Right lobe of liver (tissue), 6 donors: ENCODE measurements around the gene SELENOM. TPM values are rescaled to one million over a fixed set of nuclear protein-coding genes. Genes with fewer than 3 reads are reported as not detected.

Experiments
- ATAC-seq, 4 donors: fragments of 200-7000 bp; cut with Tn5 transposase; one replicate each; pipeline ENCODE4 v1.9.1; 2020; ENCODE audit warnings: mild to moderate bottlenecking in 4 of 4, moderate library complexity in 4 of 4
- DNase-seq, 3 donors: peaks; one replicate each; pipeline ENCODE4 v3.0.0-alpha.2; 2020
- H3K27ac ChIP-seq, 3 donors: fragments of 200-600 bp; one replicate each; pipeline ENCODE4 v1.8.0; 2022
- H3K27me3 ChIP-seq, 2 donors: fragments of 200-600 bp; one replicate each; pipeline ENCODE4 v1.8.0; 2022
- H3K36me3 ChIP-seq, 4 donors: fragments of 200-600 bp; sonication (generic) in 1 of 4; one replicate each; pipeline versions ENCODE4 v1.5.1 to v1.8.0; 2017 to 2022; ENCODE audit warnings: control low read depth in 1 of 4
- H3K4me1 ChIP-seq, 4 donors: fragments of 200-600 bp; sonication (generic) in 1 of 4; one replicate each; pipeline versions ENCODE4 v1.5.1 to v1.8.0; 2017 to 2022; ENCODE audit warnings: control low read depth in 1 of 4
- H3K4me3 ChIP-seq, 3 donors: fragments of 200-600 bp; one replicate each; pipeline ENCODE4 v1.8.0; 2022
- H3K9me3 ChIP-seq, 4 donors: fragments of 200-600 bp; sonication (generic) in 1 of 4; one replicate each; pipeline versions ENCODE4 v1.5.1 to v1.8.0; 2017 to 2022; ENCODE audit warnings: control low read depth in 1 of 4
- CTCF ChIP-seq, 4 donors: fragments of 200-600 bp in 3 of 4; fragments of 450-650 bp in 1 of 4; IDR thresholded peaks; one replicate each; pipeline versions ENCODE4 v1.5.1 to v1.8.0; 2016 to 2022; ENCODE audit warnings: antibody characterized with exemption in 4 of 4, mild to moderate bottlenecking in 2 of 4
- POLR2A ChIP-seq: fragments of 450-650 bp; IDR thresholded peaks from one replicate; pipeline ENCODE4 v1.6.1; 2017; ENCODE audit warnings: antibody characterized with exemption, mild to moderate bottlenecking
- WGBS: methylation state at CpG from one replicate; pipeline ENCODE4 v1.1.6; 2018; ENCODE audit warnings: low coverage, low lambda C conversion rate; ENCODE audit not compliant: insufficient coverage; ENCODE audit errors: missing lambda C conversion rate; 5-methylcytosine and 5-hydroxymethylcytosine counted together
- intact Hi-C, 2 donors: fragments of 100-400 bp; cut with DNase I; formaldehyde crosslinking; loops; one replicate each; pipeline versions ENCODE4 v1.11.2 to v1.14.1; 2022
- total RNA-seq, 6 experiments: library from RNA; depleted of rRNA in 2 of 6; stranded (reverse); fragments of >200 nt in 2 of 6; fragmentation: NEBNext Ultra II Directional in 3 of 6; extraction: Animal tissue kit (Norgen Biotek cat#: 25700) in 3 of 6; gene quantifications; one replicate each; pipeline versions ENCODE4 v1.1.0 to v1.2.4, GENCODE V29; 2016 to 2023
- donor health status: DM: no; HTN: yes; CAD: no.
- donor health status: DM: no; HTN: no; CAD: no.
- donor health status: DM: no; HTN: no; CAD: no.
- donor health status: DM: no; HTN: yes; CAD: no.
- donor health status: DM: no; HTN: yes; CAD: no.

SELENOM gene
- total RNA-seq, 6 experiments from 2014 or later, result 4.7 to 52.0 (median 9.4) TPM

DNA sequence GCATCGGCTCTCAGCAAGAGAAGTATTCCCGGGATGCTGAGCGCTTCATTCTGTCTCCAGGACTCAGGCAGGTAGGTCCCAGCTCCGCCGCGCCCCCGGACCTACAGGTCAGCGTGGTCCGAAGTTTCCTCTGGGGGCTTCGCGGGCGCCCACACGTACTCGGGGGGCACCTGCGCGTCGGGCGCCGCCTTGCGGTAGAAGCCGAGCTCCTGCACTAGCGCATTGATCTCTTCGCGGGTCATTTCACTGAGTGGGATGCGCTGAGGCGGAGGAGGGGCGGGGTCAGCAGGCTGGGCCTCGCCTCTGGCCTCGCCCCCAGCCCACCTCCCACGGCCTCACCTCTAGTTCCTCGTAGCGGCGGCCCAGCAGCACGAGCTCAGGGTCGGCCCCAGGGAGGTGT is 2.5 kb downstream of the SELENOM start:
- DNase-seq, result peak in 1 of 3 donors; percentile 47
- H3K4me3 ChIP-seq, result no peak overlapping the region

GRCh38 chr22:31103899-31104694 is 3.3 kb downstream of the SELENOM start:
- Histone ChIP-seq H3K9me3 (no peaks in the 10 kb centered on the region), H3K36me3 (no peaks in the 10 kb centered on the region), H3K4me3 (no peak overlapping the region), H3K4me1 (peaks cover 0 to 7% (median 0%) of the 10 kb centered on the region in 4 donors), H3K27me3 (no peaks in the 10 kb centered on the region), H3K27ac (no peak overlapping the region)
- DNase-seq (peak in 1 of 3 donors; percentile 50), ATAC-seq (no peak)
- TF ChIP-seq CTCF (IDR thresholded peaks at IDR 0.05) (no peak), POLR2A (no peak)
- intact Hi-C loops, result no loop called here
- 40% methylated on average over 9 of the region's 33 CpGs for WGBS

More for the DNA sequence above, 2.5 kb downstream of the SELENOM start:
- H3K27me3 ChIP-seq, result no peaks in the 10 kb centered on the region
- peak in 3 of 4 donors; percentile 16 to 19 (median 18) for TF ChIP-seq CTCF (IDR thresholded peaks at IDR 0.05)
- TF ChIP-seq POLR2A, result no peak
- WGBS, result no CpG with 5 or more reads among the region's 35 CpGs
- ATAC-seq, result no peak
- H3K4me1 ChIP-seq, result peaks cover 0 to 7% (median 0%) of the 10 kb centered on the region in 4 donors
- intact Hi-C loops, result no loop called here
- no peaks in the 10 kb centered on the region for H3K9me3 ChIP-seq
- no peaks in the 10 kb centered on the region for H3K36me3 ChIP-seq
- no peak overlapping the region for H3K27ac ChIP-seq

GRCh38 chr22:31103111-31103510 is 4.3 kb downstream of the SELENOM start:
- ATAC-seq (no peak), DNase-seq (no peak)
- no peaks in the 10 kb centered on the region for H3K27me3 ChIP-seq
- no peaks in the 10 kb centered on the region for H3K36me3 ChIP-seq
- intact Hi-C loops, result no loop called here
- H3K4me1 ChIP-seq, result peaks cover 0 to 4% (median 0%) of the 10 kb centered on the region in 4 donors
- H3K4me3 ChIP-seq, result no peak overlapping the region
- no peak overlapping the region for H3K27ac ChIP-seq
- TF ChIP-seq CTCF (IDR thresholded peaks at IDR 0.05) (no peak), POLR2A (no peak)
- no peaks in the 10 kb centered on the region for H3K9me3 ChIP-seq
- WGBS, result no CpG with 5 or more reads among the region's 2 CpGs

DNA sequence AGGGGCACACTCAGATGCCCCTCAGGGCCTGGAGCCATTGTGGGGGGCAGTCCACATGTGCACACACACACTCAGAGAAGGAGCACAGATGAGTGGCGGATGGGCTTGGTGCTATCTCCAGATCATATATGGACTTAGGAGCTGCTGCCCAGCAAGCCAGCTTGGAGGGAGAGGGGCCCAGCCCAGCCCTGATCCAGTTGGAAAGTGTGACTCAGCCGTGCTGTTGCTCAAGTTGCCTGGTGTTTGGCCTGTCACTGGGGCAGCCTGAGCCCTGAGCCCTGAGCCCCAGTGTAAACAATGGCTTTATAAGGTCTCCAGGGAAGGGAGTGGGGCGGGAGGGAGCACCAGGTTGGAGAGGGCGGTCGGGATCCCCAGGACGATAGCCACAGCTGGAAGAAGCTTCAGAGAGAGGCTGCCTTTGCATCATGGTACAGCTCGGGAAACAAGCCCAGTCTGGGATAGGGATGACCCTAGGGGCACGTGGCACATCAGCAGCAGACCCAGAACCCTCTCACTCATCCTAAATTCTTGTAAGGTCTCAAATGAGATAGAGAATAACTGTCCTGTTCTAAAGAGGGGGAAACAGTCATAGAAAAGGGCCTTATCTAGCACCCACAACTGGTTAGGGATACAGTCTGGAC is 4.8 kb downstream of the SELENOM start:
- DNase-seq (no peak), ATAC-seq (peak in 1 of 4 donors; percentile 20)
- Histone ChIP-seq H3K4me3 (no peak overlapping the region), H3K9me3 (no peaks in the 10 kb centered on the region), H3K27me3 (no peaks in the 10 kb centered on the region), H3K4me1 (no peaks in the 10 kb centered on the region), H3K36me3 (no peaks in the 10 kb centered on the region), H3K27ac (no peak overlapping the region)
- WGBS, result 80% methylated on average over 1 of the region's 8 CpGs
- intact Hi-C loops, result no loop called here
- TF ChIP-seq CTCF (IDR thresholded peaks at IDR 0.05), result no peak
- no peak for TF ChIP-seq POLR2A
